MCF 10A (cell line): ENCODE measurements around the gene CTR9. TPM values are rescaled to one million over a fixed set of nuclear protein-coding genes. Genes with fewer than 3 reads are reported as not detected.

ENCODE experiments used
- BruUV-seq: library from RNA; stranded (reverse); fragments of 400-500 nt; replicated peaks from 2 replicates; lab custom pipeline; 2021; lab: Mats Ljungman, UMichigan
- CTCF ChIA-PET: fragments of 300-600 bp; sonication (Branson Sonifier 250); formaldehyde crosslinking; extraction: SDS; loops from one replicate; lab custom pipeline; 2021; ENCODE audit warnings: antibody characterized with exemption, inconsistent platforms; lab: Yijun Ruan, JAX
- POLR2A ChIA-PET: fragments of 300-600, 350-650 bp; sonication (Branson Sonifier 250); formaldehyde crosslinking; extraction: SDS; loops from one replicate; lab custom pipeline; 2020; ENCODE audit warnings: antibody characterized with exemption, inconsistent platforms; lab: Yijun Ruan, JAX
- DNase-seq: peaks from one replicate; pipeline ENCODE4 v3.0.0-alpha.2; 2018; ENCODE audit not compliant: unreplicated experiment
- H3K27ac Mint-ChIP-seq: one replicate; pipeline ENCODE4 v1.8.0; 2022; ENCODE audit warnings: mild to moderate bottlenecking, low read depth, mixed read lengths; ENCODE audit not compliant: unreplicated experiment
- H3K27me3 Mint-ChIP-seq: one replicate; pipeline ENCODE4 v1.8.0; 2022; ENCODE audit warnings: mixed read lengths; ENCODE audit not compliant: insufficient read depth, unreplicated experiment
- H3K36me3 Mint-ChIP-seq: one replicate; pipeline ENCODE4 v1.8.0; 2022; ENCODE audit warnings: mild to moderate bottlenecking, moderate library complexity, mixed read lengths; ENCODE audit not compliant: insufficient read depth, unreplicated experiment
- H3K4me1 Mint-ChIP-seq: one replicate; pipeline ENCODE4 v1.8.0; 2022; ENCODE audit warnings: mixed read lengths; ENCODE audit not compliant: insufficient read depth, unreplicated experiment
- H3K4me3 Mint-ChIP-seq: one replicate; pipeline ENCODE4 v1.8.0; 2022; ENCODE audit warnings: mild to moderate bottlenecking, moderate library complexity, mixed read lengths; ENCODE audit not compliant: unreplicated experiment
- H3K9me3 Mint-ChIP-seq: one replicate; pipeline ENCODE4 v1.8.0; 2022; ENCODE audit warnings: mixed read lengths; ENCODE audit not compliant: unreplicated experiment
- intact Hi-C: fragments of 100-400 bp; cut with micrococcal nuclease; formaldehyde crosslinking; loops from 2 replicates; pipeline ENCODE4 v1.14.1; 2022
- total RNA-seq: library from RNA; stranded (reverse); gene quantifications from 2 replicates; pipeline ENCODE4 v1.2.3, GENCODE V29; 2022
- TF ChIP-seq, protein P1 (sequence below): fragments of 200-600 bp; IDR thresholded peaks from one replicate; pipeline ENCODE4 v1.8.0; 2022; ENCODE audit warnings: antibody characterized with exemption, mild to moderate bottlenecking; ENCODE audit not compliant: unreplicated experiment

Gene CTR9
- total RNA-seq, 1 experiment from 2014 or later = 28.8 TPM

DNA sequence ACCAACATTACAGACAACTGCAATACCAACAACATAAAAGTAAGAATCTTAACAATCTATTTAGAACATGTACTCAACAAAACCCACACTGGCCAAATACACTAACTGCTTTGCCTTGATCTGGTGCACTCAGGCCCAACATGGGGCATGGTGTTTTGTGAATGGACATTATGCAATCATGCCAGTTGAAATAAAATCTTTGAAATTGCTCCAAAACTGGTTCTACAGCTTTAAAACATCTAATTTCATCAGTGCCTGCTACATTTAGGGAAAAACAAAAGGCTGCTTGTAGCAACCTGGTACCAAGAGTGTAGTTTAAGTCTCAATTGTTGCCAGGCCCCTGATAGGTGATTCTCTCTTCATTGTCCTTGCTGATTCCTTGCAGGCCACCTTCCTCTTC lies 3.3 kb upstream of the CTR9 start:
- CTCF ChIA-PET = interaction anchor here (1.0 to 1.7 kb wide), 2 partner anchors 11 to 342 kb away, joined by 5 to 6 read pairs; no protein-coding TSS in a partner anchor
- H3K9me3 Mint-ChIP-seq = no peaks in the 10 kb centered on the region
- TF ChIP-seq, protein P1, sequence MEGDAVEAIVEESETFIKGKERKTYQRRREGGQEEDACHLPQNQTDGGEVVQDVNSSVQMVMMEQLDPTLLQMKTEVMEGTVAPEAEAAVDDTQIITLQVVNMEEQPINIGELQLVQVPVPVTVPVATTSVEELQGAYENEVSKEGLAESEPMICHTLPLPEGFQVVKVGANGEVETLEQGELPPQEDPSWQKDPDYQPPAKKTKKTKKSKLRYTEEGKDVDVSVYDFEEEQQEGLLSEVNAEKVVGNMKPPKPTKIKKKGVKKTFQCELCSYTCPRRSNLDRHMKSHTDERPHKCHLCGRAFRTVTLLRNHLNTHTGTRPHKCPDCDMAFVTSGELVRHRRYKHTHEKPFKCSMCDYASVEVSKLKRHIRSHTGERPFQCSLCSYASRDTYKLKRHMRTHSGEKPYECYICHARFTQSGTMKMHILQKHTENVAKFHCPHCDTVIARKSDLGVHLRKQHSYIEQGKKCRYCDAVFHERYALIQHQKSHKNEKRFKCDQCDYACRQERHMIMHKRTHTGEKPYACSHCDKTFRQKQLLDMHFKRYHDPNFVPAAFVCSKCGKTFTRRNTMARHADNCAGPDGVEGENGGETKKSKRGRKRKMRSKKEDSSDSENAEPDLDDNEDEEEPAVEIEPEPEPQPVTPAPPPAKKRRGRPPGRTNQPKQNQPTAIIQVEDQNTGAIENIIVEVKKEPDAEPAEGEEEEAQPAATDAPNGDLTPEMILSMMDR = no peak
- H3K36me3 Mint-ChIP-seq = no peaks in the 10 kb centered on the region
- BruUV-seq = no TSS peak
- DNase-seq = no peak
- peaks cover 6% of the 10 kb centered on the region for H3K4me1 Mint-ChIP-seq
- intact Hi-C loops = no loop called here
- H3K27ac Mint-ChIP-seq = no peak overlapping the region
- POLR2A ChIA-PET = interaction anchor here (0.6 to 1.9 kb wide), 4 partner anchors 9 to 329 kb away, joined by 3 to 4 read pairs (median 3); no protein-coding TSS in a partner anchor
- no peaks in the 10 kb centered on the region for H3K27me3 Mint-ChIP-seq
- no peak overlapping the region for H3K4me3 Mint-ChIP-seq

DNA sequence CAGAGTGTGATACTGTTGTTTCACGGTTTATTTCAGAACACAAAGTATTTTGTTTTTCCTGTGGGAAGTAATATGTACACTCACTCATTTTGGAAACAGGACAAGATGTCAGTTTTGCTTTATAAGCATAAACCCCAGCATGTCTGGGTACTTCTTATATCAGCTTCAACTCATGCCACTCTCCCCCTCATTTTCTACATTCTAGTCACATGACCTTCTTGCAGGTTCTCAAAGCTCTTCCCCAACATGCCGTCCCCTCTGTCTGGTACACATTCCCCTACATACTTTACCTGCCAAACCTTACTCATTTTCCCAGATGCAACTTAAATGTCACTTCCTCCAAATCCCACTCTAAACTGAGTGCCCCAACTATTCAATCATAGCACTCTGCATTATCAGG lies 1.6 kb upstream of the CTR9 start:
- Mint-ChIP-seq H3K27ac (no peak overlapping the region), H3K27me3 (no peaks in the 10 kb centered on the region), H3K4me1 (peaks cover 6% of the 10 kb centered on the region), H3K4me3 (no peak overlapping the region), H3K36me3 (peaks cover 13% of the 10 kb centered on the region), H3K9me3 (no peaks in the 10 kb centered on the region)
- TF ChIP-seq, protein P1 = no peak
- no TSS peak for BruUV-seq
- DNase-seq = no peak
- POLR2A ChIA-PET = interaction anchor here (0.7 to 1.9 kb wide), 2 partner anchors 86 to 331 kb away, joined by 4 read pairs; no protein-coding TSS in a partner anchor
- intact Hi-C loops = no loop called here
- CTCF ChIA-PET = interaction anchor here (0.6 kb wide), 1 partner anchor 12 kb away, joined by 3 read pairs; no protein-coding TSS in a partner anchor

- DNase-seq = no peak
- intact Hi-C loops = no loop called here
- no peaks in the 10 kb centered on the region for H3K27me3 Mint-ChIP-seq
- H3K9me3 Mint-ChIP-seq = no peaks in the 10 kb centered on the region
- TF ChIP-seq, protein P1 = no peak
- ChIA-PET POLR2A (interaction anchor here (0.6 to 3.1 kb wide), 20 partner anchors 13 to 1788 kb away, joined by 3 to 21 read pairs (median 4); partner anchors contain the start of genes ADM, AMPD3, EIF4G2 and RNF141), CTCF (no interaction called here)
- peak overlapping the region; percentile 95 for H3K4me3 Mint-ChIP-seq
- no TSS peak for BruUV-seq
- peaks cover 6% of the 10 kb centered on the region for H3K4me1 Mint-ChIP-seq
- H3K27ac Mint-ChIP-seq = peak overlapping the region; percentile 97
- peaks cover 28% of the 10 kb centered on the region for H3K36me3 Mint-ChIP-seq
These were observed 515 bp downstream of the CTR9 start for GRCh38 chr11:10751581-10751940.

DNA sequence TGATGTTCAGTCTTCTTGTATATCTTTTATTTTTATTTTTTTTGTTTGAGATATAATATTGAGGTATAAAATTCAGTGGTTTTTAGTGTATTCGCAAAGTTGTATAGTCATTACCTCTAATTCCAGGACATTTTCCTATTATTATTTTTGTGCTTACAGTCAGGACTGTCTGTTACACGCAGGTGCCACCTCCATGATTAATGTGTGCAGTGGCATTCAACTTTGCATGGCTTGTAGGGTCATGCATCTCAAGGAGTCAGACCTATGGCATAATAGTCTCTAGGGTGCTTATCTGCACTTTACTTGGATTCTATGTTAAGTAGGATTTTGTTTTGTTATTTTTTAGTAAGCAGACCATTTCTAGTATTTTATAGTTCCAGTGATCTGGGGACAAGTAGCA lies 1.0 kb downstream of the CTR9 start:
- H3K36me3 Mint-ChIP-seq = peaks cover 33% of the 10 kb centered on the region
- BruUV-seq = TSS peak; percentile 39
- H3K9me3 Mint-ChIP-seq = no peaks in the 10 kb centered on the region
- peaks cover 6% of the 10 kb centered on the region for H3K4me1 Mint-ChIP-seq
- peak; percentile 10 for DNase-seq
- TF ChIP-seq, protein P1 = no peak
- ChIA-PET POLR2A (interaction anchor here (0.5 to 3.1 kb wide), 13 partner anchors 18 to 998 kb away, joined by 3 to 10 read pairs (median 4); partner anchors contain the start of genes AMPD3 and EIF4G2), CTCF (interaction anchor here (1.9 kb wide), 1 partner anchor 19 kb away, joined by 9 read pairs; no protein-coding TSS in a partner anchor)
- intact Hi-C loops = no loop called here
- peak overlapping the region; percentile 97 for H3K27ac Mint-ChIP-seq
- H3K27me3 Mint-ChIP-seq = no peaks in the 10 kb centered on the region
- H3K4me3 Mint-ChIP-seq = peak overlapping the region; percentile 95
